Mesenteric fat pad (tissue), 1 donor: Measurements from ENCODE around the gene SMIM34. TPM values are rescaled to one million over a fixed set of nuclear protein-coding genes. Genes with fewer than 3 reads are reported as not detected.
"Not testable (repeated sequence)": the region's sequence is repeated elsewhere in the genome, so short reads cannot be mapped to it uniquely, and the experiment has no call there.

Experiments
- DNase-seq: peaks from one replicate; pipeline ENCODE4 v3.0.0-alpha.2; 2020; ENCODE audit warnings: low spot score
- total RNA-seq: library from RNA; stranded (reverse); fragmentation: NEBNext Ultra II Directional; extraction: Animal tissue kit (Norgen Biotek cat#: 25700); gene quantifications from one replicate; pipeline ENCODE4 v1.2.1, GENCODE V29; 2021
- donor health status: DM: yes; HTN: yes; CAD: no.

SMIM34 gene
- total RNA-seq, 1 donor from 2014 or later: not detected

- DNase-seq: not testable (repeated sequence)
These were observed 49.3 kb downstream of the SMIM34 start for GRCh38 chr21:34374462-34374861.

- DNase-seq: no peak
These were observed 51.4 kb downstream of the SMIM34 start for GRCh38 chr21:34372321-34372720.

GRCh38 chr21:34369741-34370140 lies 54.0 kb downstream of the SMIM34 start:
- no peak for DNase-seq

Other genes with a start within 250 kb of the SMIM34 start
- gene KCNE2, start 59.9 kb downstream of the SMIM34 start, total RNA-seq: not detected
- 3.9 TPM for gene SMIM11, start 48.4 kb downstream of the SMIM34 start, total RNA-seq
- 7.3 TPM for gene KCNE1, start 88.3 kb upstream of the SMIM34 start, total RNA-seq
- 57.5 TPM for gene RCAN1, start 191.2 kb upstream of the SMIM34 start, total RNA-seq
- gene CLIC6, start 245.0 kb upstream of the SMIM34 start, total RNA-seq: 9.9 TPM